HepG2 (cell line): ENCODE data around the gene ZNF189. TPM values are rescaled to one million over a fixed set of nuclear protein-coding genes. Genes with fewer than 3 reads are reported as not detected.
A peak's percentile ranks its signal among the peaks of the same experiment; 100 is the strongest.

Experiments used
- ARNTL ChIP-seq: sonication (generic); formaldehyde crosslinking; IDR thresholded peaks from 2 replicates; pipeline ENCODE4 v1.4.0; 2020; ENCODE audit warnings: mild to moderate bottlenecking, missing genetic modification reagents
- BRD4 ChIP-seq: sonication (generic); formaldehyde crosslinking; IDR thresholded peaks from 2 replicates; pipeline ENCODE4 v1.4.0; 2020; ENCODE audit warnings: missing genetic modification reagents
- CCAR2 ChIP-seq: fragments of 200-400 bp; formaldehyde crosslinking; optimal IDR thresholded peaks from 2 replicates; pipeline ENCODE3; 2018; ENCODE audit warnings: low read depth, mild to moderate bottlenecking, low read length, moderate library complexity
- FLYWCH1 ChIP-seq: sonication (generic); formaldehyde crosslinking; IDR thresholded peaks from 2 replicates; pipeline ENCODE4 v1.8.1; 2023; ENCODE audit warnings: mild to moderate bottlenecking, missing genetic modification reagents
- HMG20B ChIP-seq: conservative IDR thresholded peaks from 2 replicates; pipeline ENCODE4 v1.6.1; 2016; ENCODE audit warnings: missing genetic modification reagents, missing compliant biosample characterization
- HNRNPH1 ChIP-seq: fragments of 200-400 bp; formaldehyde crosslinking; optimal IDR thresholded peaks from 2 replicates; pipeline ENCODE3; 2017; ENCODE audit warnings: mild to moderate bottlenecking, low read depth, low read length
- MXD1 ChIP-seq: sonication (generic); formaldehyde crosslinking; IDR thresholded peaks from 2 replicates; pipeline ENCODE4 v1.4.0; 2020; ENCODE audit warnings: mild to moderate bottlenecking, missing genetic modification reagents
- NFKBIZ ChIP-seq: IDR thresholded peaks from 2 replicates; pipeline ENCODE4 v1.6.1; 2018; ENCODE audit warnings: missing genetic modification reagents, missing compliant biosample characterization
- PATZ1 ChIP-seq: sonication (generic); formaldehyde crosslinking; IDR thresholded peaks from 2 replicates; pipeline ENCODE4 v1.4.0; 2020; ENCODE audit warnings: missing genetic modification reagents
- PRDM10 ChIP-seq: sonication (generic); formaldehyde crosslinking; IDR thresholded peaks from 2 replicates; pipeline ENCODE4 v1.4.0; 2020; ENCODE audit warnings: low read depth, missing genetic modification reagents
- TEAD3 ChIP-seq: optimal IDR thresholded peaks from 2 replicates; pipeline ENCODE3; 2016; ENCODE audit warnings: borderline replicate concordance
- TOE1 ChIP-seq: sonication (generic); formaldehyde crosslinking; IDR thresholded peaks from 2 replicates; pipeline ENCODE4 v1.4.0; 2020; ENCODE audit warnings: mild to moderate bottlenecking, missing genetic modification reagents
- YEATS4 ChIP-seq: sonication (generic); formaldehyde crosslinking; IDR thresholded peaks from 2 replicates; pipeline ENCODE4 v1.4.0; 2020; ENCODE audit warnings: missing genetic modification reagents, borderline replicate concordance
- ZBTB7B ChIP-seq: sonication (generic); formaldehyde crosslinking; IDR thresholded peaks from 2 replicates; pipeline ENCODE4 v1.4.0; 2020; ENCODE audit warnings: missing genetic modification reagents
- ZNF138 ChIP-seq: sonication (generic); formaldehyde crosslinking; IDR thresholded peaks from 2 replicates; pipeline ENCODE4 v1.5.0; 2020; ENCODE audit warnings: mild to moderate bottlenecking, low read depth, missing genetic modification reagents
- ZNF263 ChIP-seq: sonication (generic); formaldehyde crosslinking; IDR thresholded peaks from 2 replicates; pipeline ENCODE4 v1.4.0; 2020; ENCODE audit warnings: missing genetic modification reagents
- ZNF276 ChIP-seq: sonication (generic); formaldehyde crosslinking; IDR thresholded peaks from 2 replicates; pipeline ENCODE4 v1.4.0; 2020; ENCODE audit warnings: mild to moderate bottlenecking, low read depth, missing genetic modification reagents
- ZNF33B ChIP-seq: sonication (generic); formaldehyde crosslinking; IDR thresholded peaks from 2 replicates; pipeline ENCODE4 v1.5.1; 2020; ENCODE audit warnings: mild to moderate bottlenecking, missing genetic modification reagents
- ZNF460 ChIP-seq: sonication (generic); formaldehyde crosslinking; IDR thresholded peaks from 2 replicates; pipeline ENCODE4 v1.5.1; 2020; ENCODE audit warnings: missing genetic modification reagents, mild to moderate bottlenecking, borderline replicate concordance
- ZNF468 ChIP-seq: sonication (generic); formaldehyde crosslinking; IDR thresholded peaks from 2 replicates; pipeline ENCODE4 v1.8.0; 2022; ENCODE audit warnings: mild to moderate bottlenecking, moderate library complexity, missing genetic modification reagents
- ZNF598 ChIP-seq: sonication (generic); formaldehyde crosslinking; IDR thresholded peaks from 2 replicates; pipeline ENCODE4 v1.5.1; 2020; ENCODE audit warnings: mild to moderate bottlenecking, missing genetic modification reagents, borderline replicate concordance
- ZNF776 ChIP-seq: sonication (generic); formaldehyde crosslinking; IDR thresholded peaks from 2 replicates; pipeline ENCODE4 v1.4.0; 2020; ENCODE audit warnings: mild to moderate bottlenecking, missing genetic modification reagents
- ZNF839 ChIP-seq: sonication (generic); formaldehyde crosslinking; IDR thresholded peaks from 2 replicates; pipeline ENCODE4 v1.4.0; 2020; ENCODE audit warnings: missing genetic modification reagents, mild to moderate bottlenecking, borderline replicate concordance
- polyA plus RNA-seq, 8 experiments: library from polyadenylated mRNA; depleted of rRNA in 3 of 8; stranded (reverse) in 7 of 8; unstranded in 1 of 8; fragments of >200 nt; fragmentation: Illumina TruSeq in 4 of 8; extraction: Trizol in 4 of 8; gene quantifications; 2 replicates each; pipeline versions ENCODE4 v1.2.1 to v1.2.3, GENCODE V29; 2011 to 2016; ENCODE audit warnings: low read depth in 4 of 8, missing spikeins in 1 of 8, mixed read lengths in 1 of 8; ENCODE audit not compliant: insufficient read depth in 1 of 8
- total RNA-seq, 5 experiments: library from RNA; depleted of rRNA; stranded (reverse); fragments of >200 nt; fragmentation: Illumina TruSeq; extraction: Trizol; gene quantifications; 2 replicates each; pipeline ENCODE4 v1.2.3, GENCODE V29; 2016; ENCODE audit warnings: low read depth in 1 of 5

Gene ZNF189
- total and polyA plus RNA-seq, 2 of the 13 experiments (the other 11 are each of a cell fraction or from before 2014, with no cell fraction given) = 8.4 to 50.0 TPM

GRCh38 chr9:101354143-101354764 lies 44.4 kb upstream of the ZNF189 start (continued):
- no peak for TF ChIP-seq MXD1 (CRISPR knock-in tag)
- TF ChIP-seq TEAD3 (CRISPR knock-in tag) = peak; percentile 87
- peak; percentile 7; the same call in 1 of the 2 replicates for TF ChIP-seq ZBTB7B (CRISPR knock-in tag)
- no peak; the same call in 1 of the 2 replicates for TF ChIP-seq BRD4
- no peak for TF ChIP-seq ZNF263 (CRISPR knock-in tag)
- no peak for TF ChIP-seq ZNF276 (CRISPR knock-in tag)
- TF ChIP-seq PATZ1 = no peak
- peak; percentile 84 for TF ChIP-seq NFKBIZ (CRISPR knock-in tag)
- TF ChIP-seq ZNF33B (CRISPR knock-in tag) = 0 out of 2 replicates have a peak, but pooled peaks have one; percentile 1
- TF ChIP-seq PRDM10 (CRISPR knock-in tag) = 0 out of 2 replicates have a peak, but pooled peaks have one; percentile 61
- TF ChIP-seq ZNF468 (CRISPR knock-in tag) = no peak
- TF ChIP-seq HMG20B (CRISPR knock-in tag) = peak; percentile 68; the same call in 1 of the 2 replicates
- no peak; the same call in 1 of the 2 replicates for TF ChIP-seq TOE1 (CRISPR knock-in tag)
- TF ChIP-seq ZNF138 (CRISPR knock-in tag) = no peak
- peak; percentile 47 for TF ChIP-seq CCAR2
- no peak for TF ChIP-seq ZNF839
- TF ChIP-seq ZNF776 (CRISPR knock-in tag) = no peak
- no peak for TF ChIP-seq HNRNPH1
- TF ChIP-seq ZNF598 = no peak
- no peak; the same call in 1 of the 2 replicates for TF ChIP-seq ARNTL (CRISPR knock-in tag)
- TF ChIP-seq YEATS4 = peak; percentile 57; the same call in 1 of the 2 replicates
- TF ChIP-seq FLYWCH1 (CRISPR knock-in tag) = no peak
- TF ChIP-seq ZNF460 (CRISPR knock-in tag) = no peak
